K562 (cell line): ENCODE data around the gene THAP9. TPM values are rescaled to one million over a fixed set of nuclear protein-coding genes. Genes with fewer than 3 reads are reported as not detected.
A peak's percentile ranks its signal among the peaks of the same experiment; 100 is the strongest.

Source experiments
- BACH1 ChIP-seq: fragments of 200-800 bp; sonication (Bioruptor generic); IDR thresholded peaks from 2 replicates; pipeline ENCODE4 v1.6.1; 2016; ENCODE audit warnings: missing genetic modification characterization, missing compliant biosample characterization
- CBFA2T3 ChIP-seq: fragments of 450-650 bp; IDR thresholded peaks from 2 replicates; pipeline ENCODE4 v1.6.1; 2017
- COPS2 ChIP-seq: fragments of 450-650 bp; conservative IDR thresholded peaks from 2 replicates; pipeline ENCODE4 v1.6.1; 2016; ENCODE audit warnings: mild to moderate bottlenecking, moderate library complexity
- FOXA3 ChIP-seq, 2 experiments: fragments of 450-650 bp in 1 of 2; sonication (generic) in 1 of 2; formaldehyde crosslinking; IDR thresholded peaks in 1 of 2; conservative IDR thresholded peaks in 1 of 2; 2 replicates each; pipeline versions ENCODE4 v1.4.0 to v1.8.0; 2020 to 2022; ENCODE audit warnings: mild to moderate bottlenecking in 2 of 2, missing genetic modification reagents in 1 of 2
- GABPB2 ChIP-seq: fragments of 250-450 bp; sonication (Bioruptor Pico); conservative IDR thresholded peaks from 2 replicates; pipeline ENCODE4 v1.5.1; 2021; ENCODE audit warnings: mild to moderate bottlenecking
- HNRNPLL ChIP-seq: fragments of 200-400 bp; formaldehyde crosslinking; IDR thresholded peaks from 2 replicates; pipeline ENCODE4 v1.6.1; 2017; ENCODE audit warnings: low read length, low read depth, mild to moderate bottlenecking; ENCODE audit not compliant: poor library complexity, severe bottlenecking
- MEIS2 ChIP-seq: fragments of 450-650 bp; IDR thresholded peaks from 2 replicates; pipeline ENCODE4 v1.6.1; 2014; ENCODE audit warnings: mild to moderate bottlenecking; ENCODE audit not compliant: partially characterized antibody
- MTA1 ChIP-seq: fragments of 450-650 bp; IDR thresholded peaks from 2 replicates; pipeline ENCODE4 v1.6.1; 2017; ENCODE audit warnings: borderline replicate concordance
- POLR2AphosphoS2 ChIP-seq: IDR thresholded peaks from 2 replicates; pipeline ENCODE4 v1.6.1; 2012; ENCODE audit warnings: low read length, improper control_type of control experiment
- PTRF ChIP-seq: fragments of 450-650 bp; IDR thresholded peaks from 2 replicates; pipeline ENCODE4 v1.6.1; 2016; ENCODE audit warnings: mild to moderate bottlenecking, missing genetic modification characterization, missing compliant biosample characterization
- TAF1 ChIP-seq: IDR thresholded peaks from 2 replicates; pipeline ENCODE4 v1.6.1; 2011; ENCODE audit warnings: mild to moderate bottlenecking, low read length, moderate library complexity; ENCODE audit not compliant: insufficient read depth, control insufficient read depth, severe bottlenecking; ENCODE audit errors: extremely low read depth
- TEAD4 ChIP-seq, 2 experiments: sonication (generic) in 1 of 2; formaldehyde crosslinking in 1 of 2; IDR thresholded peaks; 2 replicates each; pipeline versions ENCODE4 v1.6.1 to v1.8.0; 2012 to 2022; ENCODE audit warnings: borderline replicate concordance in 1 of 2, inconsistent platforms in 1 of 2, low read length in 1 of 2, mild to moderate bottlenecking in 1 of 2, missing genetic modification reagents in 1 of 2
- TRIM28 ChIP-seq: fragments of 450-650 bp; IDR thresholded peaks from 2 replicates; pipeline ENCODE4 v1.6.1; 2017
- U2AF1 ChIP-seq: fragments of 200-400 bp; formaldehyde crosslinking; optimal IDR thresholded peaks from 2 replicates; pipeline ENCODE3; 2017; ENCODE audit warnings: mild to moderate bottlenecking, low read depth, low read length, moderate library complexity
- ZNF407 ChIP-seq: fragments of 450-650 bp; IDR thresholded peaks from 2 replicates; pipeline ENCODE4 v1.6.1; 2016; ENCODE audit warnings: low read depth
- ZNF583 ChIP-seq: fragments of 250-450 bp; sonication (Bioruptor Pico); IDR thresholded peaks from 2 replicates; pipeline ENCODE4 v1.4.0; 2020
- polyA plus RNA-seq, 8 experiments: library from polyadenylated mRNA; depleted of rRNA in 4 of 8; stranded (reverse) in 5 of 8; unstranded in 3 of 8; fragments of >200 nt; fragmentation: Nextera tagmentation in 2 of 8; fragmentation: Illumina TruSeq in 1 of 8; extraction: Ambion mirVana in 2 of 8; extraction: Trizol in 1 of 8; gene quantifications; 2 replicates each; pipeline versions ENCODE4 v1.2.1 to v1.2.3, GENCODE V29; 2011 to 2014; ENCODE audit warnings: inconsistent platforms in 1 of 8, missing spikeins in 1 of 8
- total RNA-seq, 7 experiments: library from RNA; depleted of rRNA in 6 of 7; stranded (reverse); fragments of >200 nt in 6 of 7; fragmentation: Illumina TruSeq in 2 of 7; extraction: Trizol in 2 of 7; gene quantifications; 2 replicates each; pipeline versions ENCODE4 v1.2.1 to v1.2.3, GENCODE V29; 2011 to 2021; ENCODE audit warnings: low replicate concordance in 1 of 7

THAP9 gene
- total and polyA plus RNA-seq, 9 of the 15 experiments (the other 6 are each of a cell fraction or from before 2014, with no cell fraction given) = 3.4 to 7.0 (median 5.4) TPM

GRCh38 chr4:82885410-82885809, 15.1 kb upstream of the THAP9 start (continued):
- TF ChIP-seq ZNF407 = no peak
- TF ChIP-seq MEIS2 = peak; percentile 89
- no peak for TF ChIP-seq ZNF583 (CRISPR knock-in tag)
- TF ChIP-seq FOXA3 (CRISPR knock-in tag; conservative IDR thresholded peaks at IDR 0.05 in 1 of 2, IDR thresholded peaks at IDR 0.05 in 1 of 2) = peak in 1 of 2 experiments; percentile 77; a peak in 2 of 4 replicates
- TF ChIP-seq COPS2 = no peak
- TF ChIP-seq TAF1 = no peak
- TF ChIP-seq GABPB2 (CRISPR knock-in tag) = no peak
- TF ChIP-seq MTA1 = no peak
- TF ChIP-seq HNRNPLL = no peak
- no peak for TF ChIP-seq TRIM28
- TF ChIP-seq CBFA2T3 = peak; percentile 44; the same call in 1 of the 2 replicates
- TF ChIP-seq U2AF1 = no peak
- TF ChIP-seq TEAD4 (IDR thresholded peaks at IDR 0.05; ENCODE audit: low read length) = no peak
- TF ChIP-seq TEAD4 (CRISPR knock-in tag; IDR thresholded peaks at IDR 0.05; ENCODE audit: borderline replicate concordance) = no peak
- TF ChIP-seq POLR2AphosphoS2 = no peak
- no peak for TF ChIP-seq BACH1 (tag)
- TF ChIP-seq PTRF (tag) = no peak
